WTC11 (cell line): ENCODE results near the gene CROCC2.

Experiments used
- GABPB1 ChIP-seq: sonication (generic); formaldehyde crosslinking; IDR thresholded peaks from 2 replicates; pipeline ENCODE4 v1.8.1; 2023; ENCODE audit warnings: mild to moderate bottlenecking, missing genetic modification reagents
- MXD4 ChIP-seq: fragments of 250-450 bp; sonication (Bioruptor Pico); IDR thresholded peaks from 2 replicates; pipeline ENCODE4 v1.8.0; 2021; ENCODE audit warnings: mild to moderate bottlenecking, moderate library complexity, borderline replicate concordance
- MYBL2 ChIP-seq: sonication (generic); formaldehyde crosslinking; IDR thresholded peaks from 2 replicates; pipeline ENCODE4 v1.8.1; 2023; ENCODE audit warnings: mild to moderate bottlenecking, moderate library complexity, missing genetic modification reagents
- OVOL2 ChIP-seq: fragments of 250-450 bp; sonication (Bioruptor Pico); IDR thresholded peaks from 2 replicates; pipeline ENCODE4 v1.9.0; 2021; ENCODE audit warnings: mild to moderate bottlenecking, borderline replicate concordance
- TP53 ChIP-seq: sonication (generic); formaldehyde crosslinking; IDR thresholded peaks from 2 replicates; pipeline ENCODE4 v1.8.1; 2023; ENCODE audit warnings: mild to moderate bottlenecking, missing genetic modification reagents
- TF ChIP-seq, protein P1 (sequence below): fragments of 200-600 bp; IDR thresholded peaks from 2 replicates; pipeline ENCODE4 v1.8.0; 2022; ENCODE audit warnings: antibody characterized with exemption
- TF ChIP-seq, protein P2 (sequence below): sonication (generic); formaldehyde crosslinking; IDR thresholded peaks from 2 replicates; pipeline ENCODE4 v1.8.0; 2022; ENCODE audit warnings: mild to moderate bottlenecking, missing genetic modification reagents
- TF ChIP-seq, protein P3 (sequence below): sonication (generic); formaldehyde crosslinking; IDR thresholded peaks from 2 replicates; pipeline ENCODE4 v1.8.0; 2022; ENCODE audit warnings: missing genetic modification reagents

DNA sequence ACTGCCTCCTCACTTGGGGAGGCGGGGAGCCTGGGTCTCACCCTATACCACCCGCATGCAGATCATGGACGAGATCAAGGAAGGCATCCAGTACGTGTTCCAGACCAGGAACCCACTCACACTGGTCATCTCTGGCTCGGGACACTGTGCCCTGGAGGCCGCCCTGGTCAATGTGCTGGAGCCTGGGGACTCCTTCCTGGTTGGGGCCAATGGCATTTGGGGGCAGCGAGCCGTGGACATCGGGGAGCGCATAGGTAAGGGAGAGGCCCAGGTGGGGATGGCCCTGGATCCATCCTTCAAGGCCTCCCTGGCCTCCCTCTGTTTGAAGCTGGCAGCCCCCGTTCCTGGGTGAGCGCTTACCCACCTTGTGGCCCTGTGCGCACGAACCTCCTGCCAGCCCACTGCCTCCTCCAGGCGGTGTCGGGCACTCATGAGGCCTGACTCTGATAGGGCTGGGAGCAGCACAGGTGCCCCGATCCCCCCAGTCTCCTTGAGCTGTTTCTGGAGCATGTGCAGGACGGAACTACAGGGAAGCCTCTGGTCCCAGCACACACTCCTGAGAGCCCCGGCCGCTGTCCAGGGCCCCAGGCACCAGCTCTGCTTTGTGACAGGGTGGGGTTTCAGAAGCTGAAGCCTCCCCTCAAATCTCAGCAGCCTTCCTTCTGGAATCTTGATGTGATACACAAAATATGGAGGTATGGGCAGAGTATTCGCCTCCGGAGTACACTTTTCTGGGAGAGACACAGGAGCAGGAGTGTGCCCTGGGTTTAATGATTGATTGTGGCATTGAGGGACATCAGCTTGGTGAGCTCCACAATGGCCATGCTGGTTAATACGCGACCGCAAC, 36.8 kb upstream of the CROCC2 start:
- TF ChIP-seq MXD4 (no peak), OVOL2 (CRISPR knock-in tag) (no peak), TP53 (CRISPR knock-in tag) (no peak), MYBL2 (no peak), GABPB1 (CRISPR knock-in tag) (no peak)
- TF ChIP-seq, protein P1, sequence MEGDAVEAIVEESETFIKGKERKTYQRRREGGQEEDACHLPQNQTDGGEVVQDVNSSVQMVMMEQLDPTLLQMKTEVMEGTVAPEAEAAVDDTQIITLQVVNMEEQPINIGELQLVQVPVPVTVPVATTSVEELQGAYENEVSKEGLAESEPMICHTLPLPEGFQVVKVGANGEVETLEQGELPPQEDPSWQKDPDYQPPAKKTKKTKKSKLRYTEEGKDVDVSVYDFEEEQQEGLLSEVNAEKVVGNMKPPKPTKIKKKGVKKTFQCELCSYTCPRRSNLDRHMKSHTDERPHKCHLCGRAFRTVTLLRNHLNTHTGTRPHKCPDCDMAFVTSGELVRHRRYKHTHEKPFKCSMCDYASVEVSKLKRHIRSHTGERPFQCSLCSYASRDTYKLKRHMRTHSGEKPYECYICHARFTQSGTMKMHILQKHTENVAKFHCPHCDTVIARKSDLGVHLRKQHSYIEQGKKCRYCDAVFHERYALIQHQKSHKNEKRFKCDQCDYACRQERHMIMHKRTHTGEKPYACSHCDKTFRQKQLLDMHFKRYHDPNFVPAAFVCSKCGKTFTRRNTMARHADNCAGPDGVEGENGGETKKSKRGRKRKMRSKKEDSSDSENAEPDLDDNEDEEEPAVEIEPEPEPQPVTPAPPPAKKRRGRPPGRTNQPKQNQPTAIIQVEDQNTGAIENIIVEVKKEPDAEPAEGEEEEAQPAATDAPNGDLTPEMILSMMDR, result no peak
- TF ChIP-seq, protein P2, sequence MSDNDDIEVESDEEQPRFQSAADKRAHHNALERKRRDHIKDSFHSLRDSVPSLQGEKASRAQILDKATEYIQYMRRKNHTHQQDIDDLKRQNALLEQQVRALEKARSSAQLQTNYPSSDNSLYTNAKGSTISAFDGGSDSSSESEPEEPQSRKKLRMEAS (CRISPR knock-in tag), result no peak
- TF ChIP-seq, protein P3, sequence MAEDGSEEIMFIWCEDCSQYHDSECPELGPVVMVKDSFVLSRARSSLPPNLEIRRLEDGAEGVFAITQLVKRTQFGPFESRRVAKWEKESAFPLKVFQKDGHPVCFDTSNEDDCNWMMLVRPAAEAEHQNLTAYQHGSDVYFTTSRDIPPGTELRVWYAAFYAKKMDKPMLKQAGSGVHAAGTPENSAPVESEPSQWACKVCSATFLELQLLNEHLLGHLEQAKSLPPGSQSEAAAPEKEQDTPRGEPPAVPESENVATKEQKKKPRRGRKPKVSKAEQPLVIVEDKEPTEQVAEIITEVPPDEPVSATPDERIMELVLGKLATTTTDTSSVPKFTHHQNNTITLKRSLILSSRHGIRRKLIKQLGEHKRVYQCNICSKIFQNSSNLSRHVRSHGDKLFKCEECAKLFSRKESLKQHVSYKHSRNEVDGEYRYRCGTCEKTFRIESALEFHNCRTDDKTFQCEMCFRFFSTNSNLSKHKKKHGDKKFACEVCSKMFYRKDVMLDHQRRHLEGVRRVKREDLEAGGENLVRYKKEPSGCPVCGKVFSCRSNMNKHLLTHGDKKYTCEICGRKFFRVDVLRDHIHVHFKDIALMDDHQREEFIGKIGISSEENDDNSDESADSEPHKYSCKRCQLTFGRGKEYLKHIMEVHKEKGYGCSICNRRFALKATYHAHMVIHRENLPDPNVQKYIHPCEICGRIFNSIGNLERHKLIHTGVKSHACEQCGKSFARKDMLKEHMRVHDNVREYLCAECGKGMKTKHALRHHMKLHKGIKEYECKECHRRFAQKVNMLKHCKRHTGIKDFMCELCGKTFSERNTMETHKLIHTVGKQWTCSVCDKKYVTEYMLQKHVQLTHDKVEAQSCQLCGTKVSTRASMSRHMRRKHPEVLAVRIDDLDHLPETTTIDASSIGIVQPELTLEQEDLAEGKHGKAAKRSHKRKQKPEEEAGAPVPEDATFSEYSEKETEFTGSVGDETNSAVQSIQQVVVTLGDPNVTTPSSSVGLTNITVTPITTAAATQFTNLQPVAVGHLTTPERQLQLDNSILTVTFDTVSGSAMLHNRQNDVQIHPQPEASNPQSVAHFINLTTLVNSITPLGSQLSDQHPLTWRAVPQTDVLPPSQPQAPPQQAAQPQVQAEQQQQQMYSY (CRISPR knock-in tag), result no peak
